OCI-LY7 (cell line): ENCODE results near the gene FOSB.

Experiments used
- CTCF ChIP-seq: fragments of 200-600 bp; sonication (generic); conservative IDR thresholded peaks from 2 replicates; pipeline ENCODE4 v1.5.1; 2014; ENCODE audit warnings: mild to moderate bottlenecking, antibody characterized with exemption, low read length, moderate library complexity, mixed read lengths
- EZH2phosphoT487 ChIP-seq: fragments of 200-600 bp; sonication (generic); IDR thresholded peaks from 2 replicates; pipeline ENCODE4 v1.6.1; 2018; ENCODE audit warnings: low read depth, borderline replicate concordance, mild to moderate bottlenecking, mixed run types, antibody characterized with exemption, low read length, moderate library complexity, mixed read lengths

- no peak for TF ChIP-seq CTCF
- TF ChIP-seq EZH2phosphoT487 = no peak
These were observed 1.5 kb downstream of the FOSB start for GRCh38 chr19:45469132-45469944.
